HS-27A (cell line): ENCODE measurements around the gene IL1RN.

Experiments
- DNase-seq: peaks from one replicate; pipeline ENCODE4 v3.0.0-alpha.2; 2012; ENCODE audit warnings: low read depth, missing footprints

The IL1RN gene

DNA sequence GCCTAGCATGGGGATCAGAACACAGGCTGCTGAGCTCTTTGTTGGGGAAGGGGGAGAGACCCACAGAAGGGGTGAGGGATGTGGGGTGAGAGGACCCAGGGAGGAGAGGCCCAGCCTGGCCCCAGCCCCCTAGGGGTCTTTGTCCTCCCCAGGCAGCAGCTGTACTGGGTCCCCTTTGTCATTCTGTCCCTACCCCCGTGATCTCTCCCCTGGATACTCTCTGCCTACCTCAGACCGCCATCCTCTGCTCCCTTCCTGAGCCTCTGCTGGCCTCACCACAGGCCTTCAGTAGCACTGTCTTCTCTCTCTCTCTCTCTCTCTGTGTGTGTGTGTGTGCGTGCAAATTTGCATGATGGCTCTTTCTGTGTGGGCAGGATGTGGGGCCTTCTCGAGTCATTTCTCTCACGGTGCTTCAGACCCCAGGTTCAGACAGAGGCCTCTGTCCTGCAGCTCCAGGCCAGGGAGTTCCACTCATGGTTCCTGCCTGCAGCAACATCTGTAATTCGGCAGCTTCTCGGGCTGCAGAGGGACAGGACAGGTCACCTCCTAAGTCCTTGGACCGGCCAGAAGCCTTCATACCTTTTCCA is 47.7 kb downstream of the IL1RN start:
- no peak for DNase-seq

DNA sequence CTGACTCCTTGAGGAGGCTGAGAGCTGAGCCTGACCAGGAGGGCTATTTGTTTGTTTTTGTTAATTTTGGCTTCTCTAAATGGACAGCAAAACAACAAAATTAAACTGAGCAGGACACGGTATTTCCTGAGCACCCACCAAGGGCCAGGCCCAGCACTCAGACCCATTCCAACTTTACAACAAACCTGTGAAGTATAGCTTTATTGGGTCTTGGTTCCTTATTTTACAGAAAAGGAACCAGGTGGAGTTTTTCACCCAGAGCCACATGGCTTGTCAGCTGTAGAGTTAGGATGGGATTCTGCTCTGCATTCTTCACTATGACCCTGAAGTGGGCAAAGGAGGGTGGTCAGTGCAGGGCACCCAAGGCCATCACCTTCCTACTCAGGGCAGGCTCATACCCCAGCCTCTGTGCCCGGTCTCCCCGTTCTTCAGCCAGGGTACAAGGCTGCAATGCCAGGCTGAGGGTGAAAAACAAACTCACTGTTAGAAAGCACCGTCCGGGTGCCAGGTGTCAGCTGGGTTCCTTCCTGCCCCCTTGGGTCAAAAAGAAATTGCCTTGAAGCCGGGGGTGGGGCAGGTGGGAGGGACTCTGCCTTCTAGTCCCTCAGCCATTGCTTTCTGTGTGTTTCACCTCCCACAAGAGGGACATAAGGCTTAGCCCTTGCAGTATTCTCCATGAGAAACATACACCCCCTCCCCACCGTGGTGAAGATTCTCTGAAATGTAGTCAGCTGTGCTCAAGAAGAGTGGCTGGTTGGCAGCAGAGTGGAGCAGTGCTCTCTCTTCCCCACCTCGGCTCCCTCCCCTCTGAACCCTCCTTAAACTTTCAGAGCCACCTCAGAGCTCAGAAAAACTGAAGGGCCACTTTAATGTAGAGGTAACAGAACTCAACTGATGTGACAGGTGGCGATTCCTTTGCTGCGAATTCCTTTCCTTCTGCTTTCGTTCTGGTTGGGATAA is 48.6 kb downstream of the IL1RN start:
- DNase-seq = no peak

DNA sequence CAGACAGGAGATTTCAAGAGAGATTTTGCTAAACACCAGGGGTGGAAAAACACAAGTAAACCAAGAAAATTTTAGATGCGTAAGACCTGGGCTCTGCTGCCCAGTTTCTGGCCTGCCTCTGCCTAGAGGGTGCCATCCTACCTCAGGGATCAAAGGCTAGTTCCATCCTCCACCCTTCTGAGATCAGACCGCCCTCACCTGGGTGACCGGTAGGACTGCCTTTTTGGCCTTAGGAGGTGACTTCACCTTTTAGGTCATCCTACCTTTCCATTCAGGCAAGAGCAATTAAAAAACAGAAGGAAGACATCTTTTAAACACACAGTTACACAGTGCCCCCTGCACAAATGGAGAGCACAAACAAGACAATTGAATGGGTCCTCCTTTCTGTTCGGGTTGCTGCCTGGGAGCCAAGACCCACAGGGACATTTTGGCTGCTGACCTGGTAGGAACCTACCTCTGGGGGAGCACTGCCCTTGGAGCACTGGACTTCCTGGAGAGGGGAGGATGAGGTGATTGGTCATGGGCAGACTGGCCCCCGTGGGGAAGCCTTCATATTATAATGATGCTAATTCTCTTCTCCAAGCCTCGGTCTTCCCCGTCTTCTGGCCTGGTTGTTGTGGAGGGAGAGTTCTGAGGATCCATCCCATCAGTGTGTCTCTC is 49.4 kb downstream of the IL1RN start:
- no peak for DNase-seq

DNA sequence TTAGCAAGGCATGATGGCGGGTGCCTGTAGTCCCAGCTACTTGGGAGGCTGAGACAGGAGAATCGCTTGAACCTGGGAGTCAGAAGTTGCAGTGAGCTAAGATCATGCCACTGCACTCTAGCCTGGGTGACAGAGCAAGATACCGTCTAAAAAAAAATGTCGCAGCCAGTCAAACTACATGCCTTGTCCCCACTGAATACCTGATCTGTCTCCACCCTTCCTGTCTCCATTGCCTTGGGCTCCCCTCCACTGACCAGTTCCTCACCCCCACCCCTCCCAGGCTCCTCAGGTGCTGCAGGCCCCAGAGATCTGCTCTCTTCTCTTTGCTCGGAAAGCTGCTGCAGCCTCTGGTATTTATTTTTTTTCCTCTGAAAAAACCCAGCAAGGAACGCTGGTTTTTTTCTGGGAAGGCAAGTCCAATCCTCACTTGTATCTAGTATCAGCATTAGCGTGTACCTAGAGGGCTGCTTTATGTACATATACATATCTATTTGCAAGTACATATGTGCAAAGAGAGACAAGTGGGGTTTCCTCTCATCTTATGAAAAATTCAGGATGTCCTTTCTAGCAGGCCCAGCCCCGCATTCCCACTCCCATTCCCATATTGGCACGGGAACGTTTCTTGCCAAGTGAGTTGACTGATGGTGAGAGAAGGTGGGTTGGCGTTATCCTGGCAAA is 50.8 kb downstream of the IL1RN start:
- no peak for DNase-seq

DNA sequence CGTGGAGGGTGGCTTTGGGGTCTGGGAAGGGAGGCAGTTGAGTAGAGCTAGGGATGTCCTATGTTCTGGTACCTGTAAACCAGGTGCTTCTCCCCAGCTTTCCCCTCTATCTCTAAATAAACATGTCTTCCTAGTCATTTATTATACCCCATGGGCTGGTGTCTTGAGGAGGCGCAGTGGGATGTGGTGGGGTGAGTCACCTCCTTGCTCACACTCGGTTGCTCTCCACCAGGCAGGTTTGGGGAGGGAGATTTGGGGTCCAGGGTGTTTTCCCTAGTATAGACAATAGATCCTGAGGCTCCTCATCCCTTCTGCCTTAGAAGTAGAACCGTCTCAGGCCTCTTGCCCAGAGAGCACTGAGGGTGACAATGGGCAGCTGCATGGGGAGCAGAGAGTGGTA is 51.5 kb downstream of the IL1RN start:
- no peak for DNase-seq

DNA sequence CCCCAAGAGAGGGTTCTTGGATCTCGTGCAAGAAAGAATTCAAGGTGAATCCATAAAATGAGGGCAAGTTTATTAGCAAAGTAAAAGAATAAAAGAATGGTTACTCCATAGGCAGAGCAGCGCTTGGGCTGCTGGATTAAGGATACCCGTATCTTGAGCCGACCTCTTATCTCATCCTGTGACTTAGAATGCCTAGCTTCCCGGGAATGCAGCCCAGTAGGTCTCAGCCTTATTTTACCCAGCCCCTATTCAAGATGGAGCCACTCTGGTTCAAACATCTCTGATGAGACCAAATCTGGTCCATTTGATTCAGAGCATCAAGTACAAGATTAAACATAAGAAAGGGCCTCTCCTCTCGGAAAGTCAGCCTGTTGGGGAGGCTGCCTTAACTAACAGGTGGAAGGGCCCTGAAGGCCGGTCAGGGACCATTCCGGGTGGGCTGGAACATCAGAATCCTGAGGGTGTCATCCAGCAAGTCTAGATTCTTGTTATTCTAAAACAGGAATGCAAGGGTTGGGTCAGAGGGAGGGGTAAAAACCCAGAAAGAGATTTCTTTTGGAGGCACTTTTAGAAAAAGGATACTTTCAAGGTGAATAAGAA is 52.1 kb downstream of the IL1RN start:
- no peak for DNase-seq

DNA sequence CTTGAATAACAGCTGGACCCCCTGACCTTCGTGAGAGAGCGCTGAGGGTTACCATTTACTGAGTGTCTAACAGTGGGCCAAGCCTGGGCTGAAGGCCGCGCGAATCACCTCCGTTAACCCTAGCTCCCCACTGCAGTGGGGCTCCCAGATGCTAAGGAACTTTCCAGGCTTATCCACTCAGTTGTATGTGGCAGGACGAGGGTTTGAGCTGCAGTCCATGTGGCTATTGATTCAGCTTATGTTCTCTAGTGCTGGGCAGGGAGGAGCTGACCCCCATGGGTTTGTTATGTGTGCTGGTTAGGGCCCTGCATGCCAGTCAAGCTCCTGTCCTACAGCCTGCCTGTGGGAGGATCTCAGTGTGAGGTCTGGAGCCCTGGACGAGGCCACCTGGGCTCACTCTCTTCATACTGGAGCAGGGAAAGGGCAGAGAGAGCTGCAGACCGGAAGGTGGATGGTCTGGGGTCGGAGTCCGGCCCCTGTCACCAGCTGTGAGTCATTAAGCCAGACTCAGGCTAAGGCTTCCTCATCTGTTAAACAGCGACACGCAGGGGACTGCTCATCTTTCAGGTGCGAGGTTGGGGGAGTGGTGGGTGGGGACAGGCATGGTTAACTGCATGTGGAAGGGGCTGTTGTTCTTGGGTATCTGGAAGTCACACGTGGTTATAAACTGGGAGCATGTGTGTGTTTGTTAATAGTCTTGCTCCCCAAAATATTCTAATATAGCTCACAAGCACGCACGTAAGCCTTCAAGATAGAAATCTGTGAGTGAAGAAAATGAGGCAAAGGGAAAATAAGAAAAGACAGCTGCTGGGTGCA is 52.9 kb downstream of the IL1RN start:
- DNase-seq = no peak

DNA sequence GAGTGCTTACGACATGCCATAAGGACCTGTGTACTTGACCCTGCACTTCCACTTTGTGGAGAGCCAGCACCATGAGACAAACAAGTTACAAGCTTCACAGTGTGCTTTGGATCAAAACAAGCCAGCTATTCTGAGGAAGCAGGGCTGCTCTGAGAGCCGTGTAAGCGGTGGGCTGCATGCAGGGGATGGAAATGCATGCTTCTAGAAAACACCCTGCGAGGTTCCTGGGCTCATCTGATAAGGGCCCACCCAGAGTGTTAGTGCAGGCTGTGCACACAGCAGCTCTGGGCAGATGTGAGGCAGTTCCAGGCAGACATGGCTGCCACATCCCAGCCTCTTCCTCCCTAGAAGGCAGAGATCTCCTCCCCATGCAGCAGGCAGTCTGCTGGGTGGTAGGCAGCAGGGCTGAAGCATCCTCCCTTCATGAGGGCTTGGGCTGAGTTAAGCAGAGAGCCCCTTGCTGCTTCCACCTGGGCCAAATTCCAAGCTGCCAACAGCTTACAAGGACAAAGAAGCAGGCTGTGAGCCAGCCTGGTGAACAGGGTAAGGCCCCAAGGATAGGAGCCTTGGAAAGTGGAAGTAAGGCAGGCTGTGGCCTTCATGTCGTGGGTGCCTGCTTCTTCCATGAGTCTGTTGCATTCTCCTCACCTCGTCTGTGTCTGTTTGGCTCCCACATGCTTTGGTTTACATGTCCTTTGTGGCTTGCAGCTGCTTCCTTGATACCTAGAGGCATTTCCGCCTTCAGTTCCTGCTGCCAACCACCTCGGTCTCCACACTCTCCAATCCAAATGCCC is 54.1 kb downstream of the IL1RN start:
- no peak for DNase-seq

DNA sequence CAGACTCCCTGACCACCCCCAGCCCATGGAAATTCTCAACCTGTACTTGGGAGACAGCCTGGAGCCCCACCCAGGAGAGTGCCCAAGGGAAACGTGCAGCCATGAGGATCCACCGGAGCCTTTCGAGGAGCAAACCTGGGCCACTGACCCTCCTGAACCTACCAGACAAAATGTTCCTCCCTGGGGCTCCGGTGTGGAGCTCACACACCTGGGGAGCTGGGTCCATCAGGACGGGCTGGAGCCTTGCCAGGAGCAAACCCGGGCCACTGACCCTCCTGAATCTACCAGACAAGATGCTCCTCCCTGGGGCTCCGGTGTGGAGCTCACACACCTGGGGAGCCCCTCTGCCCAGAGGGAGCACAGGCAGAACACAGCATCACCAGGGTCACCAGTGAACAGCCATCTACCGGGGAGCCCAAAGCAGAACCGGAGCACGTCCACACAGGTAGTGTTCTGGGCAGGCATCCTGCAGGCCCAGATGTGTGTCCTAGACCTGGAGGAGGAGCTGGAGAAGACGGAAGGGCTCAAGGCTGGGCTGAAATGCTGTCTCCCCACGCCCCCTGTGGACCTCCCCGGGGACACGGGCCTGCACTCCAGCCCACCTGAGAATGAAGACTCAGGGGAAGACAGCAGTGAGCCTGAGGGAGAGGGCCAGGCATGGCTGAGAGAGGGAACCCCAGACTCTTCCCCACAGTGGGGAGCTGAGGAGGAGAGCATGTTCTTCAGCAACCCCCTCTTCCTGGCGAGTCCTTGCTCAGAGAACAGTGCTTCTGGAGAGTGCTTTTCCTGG is 55.3 kb downstream of the IL1RN start:
- DNase-seq = no peak

DNA sequence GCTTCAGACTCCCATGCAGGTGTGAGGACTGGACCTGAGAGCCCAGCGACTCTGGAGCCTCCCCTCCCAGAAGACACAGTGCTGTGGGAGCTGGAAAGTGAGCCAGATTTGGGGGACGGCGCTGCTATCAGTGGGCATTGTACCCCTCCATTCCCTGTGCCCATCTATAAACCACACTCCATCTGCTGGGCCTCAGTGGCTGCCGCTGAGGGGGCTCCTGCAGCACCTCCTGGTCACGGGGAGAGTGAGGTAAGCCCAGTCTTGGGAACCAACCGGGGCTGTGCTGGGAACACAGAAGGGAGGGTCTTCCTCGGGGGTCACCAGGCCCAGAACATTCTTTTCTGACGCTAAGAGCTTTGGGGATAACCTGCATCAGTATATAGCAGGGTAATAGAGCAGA is 55.9 kb downstream of the IL1RN start:
- no peak for DNase-seq
